22Rv1 (cell line): Measurements from ENCODE around the gene OR6B2.

Source experiments
- CTCF ChIP-seq: fragments of 450-650 bp; IDR thresholded peaks from 2 replicates; pipeline ENCODE4 v1.5.1; 2017; ENCODE audit warnings: mild to moderate bottlenecking
- ZFX ChIP-seq: fragments of 450-650 bp; IDR thresholded peaks from 2 replicates; pipeline ENCODE4 v1.6.1; 2017; ENCODE audit warnings: antibody characterized with exemption, borderline replicate concordance

- TF ChIP-seq CTCF (no peak), ZFX (no peak)
These were observed 25.1 kb upstream of the OR6B2 start for GRCh38 chr2:240055177-240055917.
